GM18907 (cell line): ENCODE data around the gene ADAMTSL2.

ENCODE experiments used
- ATAC-seq: cut with Tn5 transposase; IDR thresholded peaks from one replicate; pipeline ENCODE4 v1.9.1; 2021; ENCODE audit warnings: mild to moderate bottlenecking, moderate library complexity; ENCODE audit not compliant: unreplicated experiment

ADAMTSL2 gene

GRCh38 chr9:133534346-133535291 is at the start of gene ADAMTSL2:
Gene ADAMTSL2, plus strand, starts transcription at chr9:133534704. Its CDS starts 2,009 bp downstream, at chr9:133536713.
- no peak for ATAC-seq

- ATAC-seq: no peak
Measured at GRCh38 chr9:133485531-133486260, 48.8 kb upstream of the ADAMTSL2 start.

- ATAC-seq: no peak
Measured at GRCh38 chr9:133487331-133487725, 47.2 kb upstream of the ADAMTSL2 start.

- no peak for ATAC-seq
Measured at GRCh38 chr9:133488686-133489252, 45.7 kb upstream of the ADAMTSL2 start.

GRCh38 chr9:133489253-133490190 is 45.0 kb upstream of the ADAMTSL2 start:
- ATAC-seq: no peak

GRCh38 chr9:133490201-133490681 is 44.3 kb upstream of the ADAMTSL2 start:
- ATAC-seq: no peak

GRCh38 chr9:133490865-133491655 is 43.4 kb upstream of the ADAMTSL2 start:
- ATAC-seq: no peak

GRCh38 chr9:133491656-133491925 is 42.9 kb upstream of the ADAMTSL2 start:
- ATAC-seq: no peak

GRCh38 chr9:133492061-133493021 is 42.2 kb upstream of the ADAMTSL2 start:
- ATAC-seq: no peak

- ATAC-seq: no peak
Measured at GRCh38 chr9:133493428-133493827, 41.1 kb upstream of the ADAMTSL2 start.

- ATAC-seq: no peak
Measured at GRCh38 chr9:133493845-133494540, 40.5 kb upstream of the ADAMTSL2 start.

GRCh38 chr9:133494636-133495326 is 39.7 kb upstream of the ADAMTSL2 start:
- ATAC-seq: no peak

GRCh38 chr9:133495327-133496293 is 38.9 kb upstream of the ADAMTSL2 start:
- no peak for ATAC-seq

GRCh38 chr9:133496861-133497842 is 37.4 kb upstream of the ADAMTSL2 start:
- no peak for ATAC-seq
